Measurements from ENCODE around the gene ZHX3. TPM values are rescaled to one million over a fixed set of nuclear protein-coding genes. Genes with fewer than 3 reads are reported as not detected.

Gene ZHX3
- total RNA-seq, 1 experiment from 2014 or later, result 24.6 TPM

GRCh38 chr20:41300886-41301285 is 16.6 kb downstream of the ZHX3 start:
- intact Hi-C loops (cut with micrococcal nuclease; ENCODE audit: unreplicated experiment), result no loop called here
- CTCF ChIA-PET, result no interaction called here
- H3K36me3 Mint-ChIP-seq (ENCODE audit: insufficient read depth, unreplicated experiment), result no peaks in the 10 kb centered on the region
- no peaks in the 10 kb centered on the region for H3K27me3 Mint-ChIP-seq (ENCODE audit: insufficient read depth, unreplicated experiment)
- no peaks in the 10 kb centered on the region for H3K36me3 ChIP-seq (ENCODE audit: control insufficient read depth, insufficient read depth, low read length)
- H3K4me3 Mint-ChIP-seq (ENCODE audit: unreplicated experiment), result no peak overlapping the region
- POLR2A ChIA-PET, result no interaction called here
- TF ChIP-seq, protein P1, sequence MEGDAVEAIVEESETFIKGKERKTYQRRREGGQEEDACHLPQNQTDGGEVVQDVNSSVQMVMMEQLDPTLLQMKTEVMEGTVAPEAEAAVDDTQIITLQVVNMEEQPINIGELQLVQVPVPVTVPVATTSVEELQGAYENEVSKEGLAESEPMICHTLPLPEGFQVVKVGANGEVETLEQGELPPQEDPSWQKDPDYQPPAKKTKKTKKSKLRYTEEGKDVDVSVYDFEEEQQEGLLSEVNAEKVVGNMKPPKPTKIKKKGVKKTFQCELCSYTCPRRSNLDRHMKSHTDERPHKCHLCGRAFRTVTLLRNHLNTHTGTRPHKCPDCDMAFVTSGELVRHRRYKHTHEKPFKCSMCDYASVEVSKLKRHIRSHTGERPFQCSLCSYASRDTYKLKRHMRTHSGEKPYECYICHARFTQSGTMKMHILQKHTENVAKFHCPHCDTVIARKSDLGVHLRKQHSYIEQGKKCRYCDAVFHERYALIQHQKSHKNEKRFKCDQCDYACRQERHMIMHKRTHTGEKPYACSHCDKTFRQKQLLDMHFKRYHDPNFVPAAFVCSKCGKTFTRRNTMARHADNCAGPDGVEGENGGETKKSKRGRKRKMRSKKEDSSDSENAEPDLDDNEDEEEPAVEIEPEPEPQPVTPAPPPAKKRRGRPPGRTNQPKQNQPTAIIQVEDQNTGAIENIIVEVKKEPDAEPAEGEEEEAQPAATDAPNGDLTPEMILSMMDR (IDR thresholded peaks at IDR 0.05; ENCODE audit: insufficient read depth in 1 of 2, low read depth in 1 of 2, low read length in 1 of 2, severe bottlenecking in 1 of 2, unreplicated experiment in 1 of 2), result no peak
- H3K27ac Mint-ChIP-seq (ENCODE audit: unreplicated experiment), result no peak overlapping the region
- no peaks in the 10 kb centered on the region for H3K9me3 ChIP-seq
- no peaks in the 10 kb centered on the region for H3K27me3 ChIP-seq (replicated peaks; ENCODE audit: control insufficient read depth, insufficient read depth, low read length)
- no peaks in the 10 kb centered on the region for H3K4me1 ChIP-seq
- DNase-seq, result no peak
- no peak overlapping the region for H3K4me3 ChIP-seq (ENCODE audit: low read depth, low read length)
- H3K9me3 Mint-ChIP-seq (ENCODE audit: unreplicated experiment), result no peaks in the 10 kb centered on the region
- no TSS peak for BruUV-seq (replicated peaks)
- H3K4me1 Mint-ChIP-seq (ENCODE audit: low read depth, unreplicated experiment), result no peaks in the 10 kb centered on the region

DNA sequence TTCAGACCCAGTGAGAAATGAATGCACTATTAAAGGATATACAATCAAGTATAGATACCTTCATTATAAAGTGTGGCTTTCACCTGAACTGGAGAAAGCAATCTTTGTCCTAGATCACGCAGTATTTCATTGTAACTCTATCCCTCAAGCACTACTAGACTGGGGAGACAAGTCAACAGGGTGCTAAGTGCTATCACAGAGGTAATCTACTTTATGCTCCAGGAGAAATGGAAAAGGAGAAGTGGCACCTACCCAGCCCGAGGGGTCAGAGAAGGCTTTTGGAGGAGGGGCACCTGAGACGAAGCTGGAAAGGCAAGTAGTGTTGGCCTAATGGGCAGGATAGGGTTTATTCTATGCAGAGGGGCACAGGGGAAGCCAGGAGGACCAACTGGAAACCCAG is 17.1 kb downstream of the ZHX3 start:
- ChIA-PET POLR2A (no interaction called here), CTCF (interaction anchor here (0.7 kb wide), 1 partner anchor 29 kb away, joined by 7 read pairs; no protein-coding TSS in a partner anchor)
- Histone ChIP-seq H3K4me1 (no peaks in the 10 kb centered on the region), H3K9me3 (no peaks in the 10 kb centered on the region), H3K27me3 (replicated peaks; ENCODE audit: control insufficient read depth, insufficient read depth, low read length) (no peaks in the 10 kb centered on the region), H3K36me3 (ENCODE audit: control insufficient read depth, insufficient read depth, low read length) (no peaks in the 10 kb centered on the region), H3K4me3 (ENCODE audit: low read depth, low read length) (no peak overlapping the region)
- Mint-ChIP-seq H3K4me1 (ENCODE audit: low read depth, unreplicated experiment) (no peaks in the 10 kb centered on the region), H3K4me3 (ENCODE audit: unreplicated experiment) (no peak overlapping the region), H3K9me3 (ENCODE audit: unreplicated experiment) (no peaks in the 10 kb centered on the region), H3K27ac (ENCODE audit: unreplicated experiment) (no peak overlapping the region), H3K36me3 (ENCODE audit: insufficient read depth, unreplicated experiment) (no peaks in the 10 kb centered on the region), H3K27me3 (ENCODE audit: insufficient read depth, unreplicated experiment) (no peaks in the 10 kb centered on the region)
- BruUV-seq (replicated peaks), result no TSS peak
- intact Hi-C loops (cut with micrococcal nuclease; ENCODE audit: unreplicated experiment), result no loop called here
- TF ChIP-seq, protein P1 (IDR thresholded peaks at IDR 0.05; ENCODE audit: insufficient read depth in 1 of 2, low read depth in 1 of 2, low read length in 1 of 2, severe bottlenecking in 1 of 2, unreplicated experiment in 1 of 2), result no peak
- DNase-seq, result no peak

DNA sequence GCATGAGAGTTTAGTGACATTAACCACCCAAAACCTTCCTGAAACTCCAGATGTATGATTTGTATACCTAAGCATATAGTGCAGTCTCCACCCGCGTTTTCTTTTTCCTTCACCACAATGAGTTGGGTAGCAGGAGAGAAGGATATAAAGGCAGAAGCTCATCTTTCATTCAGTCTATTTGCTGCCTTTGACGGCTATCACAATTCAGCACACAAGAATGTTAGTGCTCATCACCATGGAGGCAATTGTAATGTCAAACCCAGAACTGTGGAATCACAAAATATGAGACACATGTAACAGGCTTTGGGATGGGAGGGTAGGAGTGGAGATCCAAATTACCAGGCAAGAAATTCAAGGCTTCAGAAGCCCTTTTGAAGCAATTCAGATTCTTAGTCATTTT is 17.6 kb downstream of the ZHX3 start:
- H3K9me3 Mint-ChIP-seq (ENCODE audit: unreplicated experiment), result no peaks in the 10 kb centered on the region
- no peak for DNase-seq
- H3K4me1 Mint-ChIP-seq (ENCODE audit: low read depth, unreplicated experiment), result no peaks in the 10 kb centered on the region
- no peaks in the 10 kb centered on the region for H3K4me1 ChIP-seq
- intact Hi-C loops (cut with micrococcal nuclease; ENCODE audit: unreplicated experiment), result no loop called here
- CTCF ChIA-PET, result interaction anchor here (0.7 kb wide), 1 partner anchor 28 kb away, joined by 7 read pairs; no protein-coding TSS in a partner anchor
- H3K4me3 Mint-ChIP-seq (ENCODE audit: unreplicated experiment), result no peak overlapping the region
- H3K4me3 ChIP-seq (ENCODE audit: low read depth, low read length), result no peak overlapping the region
- TF ChIP-seq, protein P1 (IDR thresholded peaks at IDR 0.05; ENCODE audit: insufficient read depth in 1 of 2, low read depth in 1 of 2, low read length in 1 of 2, severe bottlenecking in 1 of 2, unreplicated experiment in 1 of 2), result no peak
- no peak overlapping the region for H3K27ac Mint-ChIP-seq (ENCODE audit: unreplicated experiment)
- POLR2A ChIA-PET, result no interaction called here
- H3K36me3 Mint-ChIP-seq (ENCODE audit: insufficient read depth, unreplicated experiment), result no peaks in the 10 kb centered on the region
- H3K27me3 Mint-ChIP-seq (ENCODE audit: insufficient read depth, unreplicated experiment), result no peaks in the 10 kb centered on the region
- H3K9me3 ChIP-seq, result no peaks in the 10 kb centered on the region
- BruUV-seq (replicated peaks), result no TSS peak
- no peaks in the 10 kb centered on the region for H3K27me3 ChIP-seq (replicated peaks; ENCODE audit: control insufficient read depth, insufficient read depth, low read length)
- H3K36me3 ChIP-seq (ENCODE audit: control insufficient read depth, insufficient read depth, low read length), result no peaks in the 10 kb centered on the region
